ENCODE data around the gene IGFBP2.

GRCh38 chr2:216650626-216651257 lies 17.5 kb downstream of the IGFBP2 start:
- TF ChIP-seq CTCF (IDR thresholded peaks at IDR 0.05) (no peak), POLR2AphosphoS5 (IDR thresholded peaks at IDR 0.05; ENCODE audit: low read depth, low read length) (no peak), TCF7L2 (IDR thresholded peaks at IDR 0.05; ENCODE audit: low read depth, low read length) (no peak)
